Activated T-helper 17 cell treated with anti-CD3 and anti-CD28 coated beads, Interleukin-2, amount 50 U/mL, for 72 hours (primary cell): ENCODE data around the gene GSTA1. TPM values are rescaled to one million over a fixed set of nuclear protein-coding genes. Genes with fewer than 3 reads are reported as not detected.
A peak's percentile ranks its signal among the peaks of the same experiment; 100 is the strongest.
"Not testable (repeated sequence)": the region's sequence is repeated elsewhere in the genome, so short reads cannot be mapped to it uniquely, and the experiment has no call there.

Experiments used
- ATAC-seq: fragments of 150-1000 bp; cut with Tn5 transposase; replicated peaks from 2 replicates; pipeline ENCODE4 v1.10.0; 2021; ENCODE audit warnings: mild to moderate bottlenecking, moderate library complexity
- H3K27ac Mint-ChIP-seq: one replicate; pipeline ENCODE4 v1.8.0; 2022; ENCODE audit warnings: mixed read lengths
- H3K27me3 Mint-ChIP-seq: one replicate; pipeline ENCODE4 v1.8.0; 2022; ENCODE audit warnings: mixed read lengths
- H3K36me3 Mint-ChIP-seq: one replicate; pipeline ENCODE4 v1.8.0; 2022; ENCODE audit warnings: low read depth, mild to moderate bottlenecking, mixed read lengths
- H3K4me1 Mint-ChIP-seq: one replicate; pipeline ENCODE4 v1.8.0; 2022; ENCODE audit warnings: mixed read lengths
- H3K4me3 Mint-ChIP-seq: one replicate; pipeline ENCODE4 v1.8.0; 2022; ENCODE audit warnings: mild to moderate bottlenecking, mixed read lengths
- H3K9me3 Mint-ChIP-seq: one replicate; pipeline ENCODE4 v1.8.0; 2022; ENCODE audit warnings: mixed read lengths
- total RNA-seq, 2 donors: library from RNA; stranded (reverse); gene quantifications; one replicate each; pipeline ENCODE4 v1.2.3, GENCODE V29; 2022

Gene GSTA1
- not detected for total RNA-seq

- H3K9me3 Mint-ChIP-seq, ATAC-seq, H3K36me3 Mint-ChIP-seq, H3K4me3 Mint-ChIP-seq, H3K4me1 Mint-ChIP-seq, H3K27ac Mint-ChIP-seq: not testable (repeated sequence)
- H3K27me3 Mint-ChIP-seq: peaks cover 46% of the 10 kb centered on the region
Observed at GRCh38 chr6:52803668-52804255, at the start of gene GSTA1. Gene GSTA1 (minus strand): TSS chr6:52803816. CDS start chr6:52799267, 4,549 bp downstream.

- Mint-ChIP-seq H3K9me3 (no peaks in the 10 kb centered on the region), H3K36me3 (no peaks in the 10 kb centered on the region), H3K27me3 (peaks cover 25% of the 10 kb centered on the region), H3K4me1 (no peaks in the 10 kb centered on the region), H3K27ac (no peak overlapping the region), H3K4me3 (no peak overlapping the region)
- ATAC-seq: no peak
Observed at GRCh38 chr6:52849137-52849536, 45.5 kb upstream of the GSTA1 start.

- no peak for ATAC-seq
- H3K4me3 Mint-ChIP-seq: no peak overlapping the region
- H3K4me1 Mint-ChIP-seq: no peaks in the 10 kb centered on the region
- no peaks in the 10 kb centered on the region for H3K36me3 Mint-ChIP-seq
- no peaks in the 10 kb centered on the region for H3K9me3 Mint-ChIP-seq
- no peak overlapping the region for H3K27ac Mint-ChIP-seq
- peaks cover 12% of the 10 kb centered on the region for H3K27me3 Mint-ChIP-seq
Observed at GRCh38 chr6:52846002-52846401, 42.4 kb upstream of the GSTA1 start.

GRCh38 chr6:52843605-52844004 lies 40.0 kb upstream of the GSTA1 start:
- no peak overlapping the region for H3K4me3 Mint-ChIP-seq
- no peaks in the 10 kb centered on the region for H3K36me3 Mint-ChIP-seq
- H3K27ac Mint-ChIP-seq: no peak overlapping the region
- H3K4me1 Mint-ChIP-seq: no peaks in the 10 kb centered on the region
- no peaks in the 10 kb centered on the region for H3K9me3 Mint-ChIP-seq
- peaks cover 12% of the 10 kb centered on the region for H3K27me3 Mint-ChIP-seq
- ATAC-seq: no peak

- Mint-ChIP-seq H3K4me1 (no peaks in the 10 kb centered on the region), H3K36me3 (no peaks in the 10 kb centered on the region), H3K4me3 (no peak within 1 kb of the TSS), H3K27ac (no peak within 1 kb of the TSS), H3K27me3 (peaks cover 24% of the 10 kb centered on the region), H3K9me3 (no peaks in the 10 kb centered on the region)
- ATAC-seq: no peak
Observed at GRCh38 chr6:52840763-52841585, 37.4 kb upstream of the GSTA1 start, which contains the start of gene GSTA5. Gene GSTA5 (minus strand): TSS chr6:52840813.

- ATAC-seq: peak; percentile 80
- H3K4me1 Mint-ChIP-seq: no peaks in the 10 kb centered on the region
- peaks cover 29% of the 10 kb centered on the region for H3K27me3 Mint-ChIP-seq
- no peak overlapping the region for H3K4me3 Mint-ChIP-seq
- no peak overlapping the region for H3K27ac Mint-ChIP-seq
- no peaks in the 10 kb centered on the region for H3K36me3 Mint-ChIP-seq
- no peaks in the 10 kb centered on the region for H3K9me3 Mint-ChIP-seq
Observed at GRCh38 chr6:52839124-52840055, 35.8 kb upstream of the GSTA1 start.

GRCh38 chr6:52834481-52834880 lies 30.9 kb upstream of the GSTA1 start:
- H3K27me3 Mint-ChIP-seq: peaks cover 29% of the 10 kb centered on the region
- no peaks in the 10 kb centered on the region for H3K36me3 Mint-ChIP-seq
- H3K4me1 Mint-ChIP-seq: no peaks in the 10 kb centered on the region
- ATAC-seq: no peak
- no peak overlapping the region for H3K4me3 Mint-ChIP-seq
- no peaks in the 10 kb centered on the region for H3K9me3 Mint-ChIP-seq
- no peak overlapping the region for H3K27ac Mint-ChIP-seq

- H3K4me3 Mint-ChIP-seq: not testable (repeated sequence)
Observed at GRCh38 chr6:52830869-52831268, 27.3 kb upstream of the GSTA1 start.

GRCh38 chr6:52829046-52829817 lies 25.6 kb upstream of the GSTA1 start:
- Mint-ChIP-seq H3K4me3 (no peak overlapping the region), H3K36me3 (no peaks in the 10 kb centered on the region), H3K27me3 (peaks cover 5% of the 10 kb centered on the region), H3K4me1 (no peaks in the 10 kb centered on the region), H3K9me3 (no peaks in the 10 kb centered on the region), H3K27ac (no peak overlapping the region)
- no peak for ATAC-seq

More at GRCh38 chr6:52830869-52831268, 27.3 kb upstream of the GSTA1 start:
- H3K36me3 Mint-ChIP-seq, H3K27ac Mint-ChIP-seq, H3K9me3 Mint-ChIP-seq, H3K4me1 Mint-ChIP-seq, ATAC-seq: not testable (repeated sequence)
- H3K27me3 Mint-ChIP-seq: peaks cover 13% of the 10 kb centered on the region

GRCh38 chr6:52828621-52829020 lies 25.0 kb upstream of the GSTA1 start:
- not testable (repeated sequence) for H3K36me3 Mint-ChIP-seq, H3K9me3 Mint-ChIP-seq, ATAC-seq, H3K27me3 Mint-ChIP-seq, H3K4me1 Mint-ChIP-seq, H3K27ac Mint-ChIP-seq, H3K4me3 Mint-ChIP-seq

GRCh38 chr6:52827073-52827783 lies 23.6 kb upstream of the GSTA1 start:
- not testable (repeated sequence) for ATAC-seq, H3K27me3 Mint-ChIP-seq, H3K4me3 Mint-ChIP-seq, H3K4me1 Mint-ChIP-seq, H3K36me3 Mint-ChIP-seq, H3K9me3 Mint-ChIP-seq, H3K27ac Mint-ChIP-seq

GRCh38 chr6:52826513-52826912 lies 22.9 kb upstream of the GSTA1 start:
- H3K27ac Mint-ChIP-seq: no peak overlapping the region
- ATAC-seq: no peak

GRCh38 chr6:52825900-52826459 lies 22.4 kb upstream of the GSTA1 start:
- H3K27me3 Mint-ChIP-seq, H3K27ac Mint-ChIP-seq, H3K4me1 Mint-ChIP-seq, ATAC-seq, H3K4me3 Mint-ChIP-seq, H3K9me3 Mint-ChIP-seq, H3K36me3 Mint-ChIP-seq: not testable (repeated sequence)

More at GRCh38 chr6:52826513-52826912, 22.9 kb upstream of the GSTA1 start:
- Mint-ChIP-seq H3K4me1 (no peaks in the 10 kb centered on the region), H3K36me3 (no peaks in the 10 kb centered on the region), H3K4me3 (no peak overlapping the region), H3K27me3 (peaks cover 5% of the 10 kb centered on the region), H3K9me3 (peaks cover 5% of the 10 kb centered on the region)
